HepG2 (cell line): ENCODE data around the gene SIRT1. TPM values are rescaled to one million over a fixed set of nuclear protein-coding genes. Genes with fewer than 3 reads are reported as not detected.
"Not testable (repeated sequence)": the region's sequence is repeated elsewhere in the genome, so short reads cannot be mapped to it uniquely, and the experiment has no call there.

Source experiments
- ATAC-seq: fragments of 200-7000 bp; cut with Tn5 transposase; 3 replicates; pipeline ENCODE4 v1.9.1; 2020; ENCODE audit warnings: mild to moderate bottlenecking, moderate library complexity
- BruUV-seq: library from RNA; stranded (reverse); fragments of 400-500 nt; replicated peaks from 2 replicates; lab custom pipeline; 2021; lab: Mats Ljungman, UMichigan
- CTCF ChIA-PET: fragments of 300-600 bp; formaldehyde crosslinking; extraction: SDS; loops from one replicate; lab custom pipeline; 2021; ENCODE audit warnings: low total read pairs, inconsistent platforms, low intra/inter-chr PET ratio; lab: Yijun Ruan, JAX
- POLR2A ChIA-PET: fragments of 350-600 bp; sonication (Branson Sonifier 250); formaldehyde crosslinking; loops from one replicate; lab custom pipeline; 2020; ENCODE audit warnings: antibody characterized with exemption, inconsistent platforms; lab: Yijun Ruan, JAX
- DNase-seq: peaks from one replicate; pipeline ENCODE4 v3.0.0-alpha.2; 2015; ENCODE audit warnings: low spot score
- FAIRE-seq: peaks from 3 replicates; lab custom pipeline; 2011; peaks lifted over from hg19 to GRCh38; lab: Jason Lieb, UNC
- H2AFZ ChIP-seq: one replicate; pipeline ENCODE4 v1.6.1; 2011; ENCODE audit warnings: low read length, inconsistent platforms
- H3K27ac ChIP-seq: fragments of 300-600 bp; 3 replicates; pipeline ENCODE4 v1.8.0; 2011; ENCODE audit warnings: mixed run types, mild to moderate bottlenecking, mixed read lengths, low read length, inconsistent platforms; ENCODE audit not compliant: insufficient read depth; ENCODE audit errors: extremely low read length
- H3K27me3 ChIP-seq, 2 experiments: fragments of 200-600 bp in 1 of 2; 2 replicates in 1 of 2; 3 replicates in 1 of 2; pipeline versions ENCODE4 v1.6.0 to v1.8.0; 2011; ENCODE audit warnings: low read length in 2 of 2, mild to moderate bottlenecking in 2 of 2, moderate library complexity in 2 of 2, inconsistent platforms in 1 of 2; ENCODE audit not compliant: insufficient read depth in 2 of 2, control insufficient read depth in 1 of 2
- H3K36me3 ChIP-seq, 2 experiments: fragments of 200-600 bp in 1 of 2; replicated peaks in 1 of 2; 2 replicates in 1 of 2; 3 replicates in 1 of 2; pipeline versions ENCODE4 v1.5.1 to v1.8.0; 2011; ENCODE audit warnings: low read length in 2 of 2, inconsistent platforms in 1 of 2; ENCODE audit not compliant: insufficient read depth in 2 of 2, control insufficient read depth in 1 of 2
- H3K4me1 ChIP-seq: 2 replicates; pipeline ENCODE4 v1.5.1; 2012; ENCODE audit warnings: low read length, inconsistent platforms; ENCODE audit not compliant: insufficient read depth
- H3K4me2 ChIP-seq: 2 replicates; pipeline ENCODE4 v1.6.0; 2011; ENCODE audit warnings: low read depth, low read length, inconsistent platforms
- H3K4me3 ChIP-seq, 3 experiments: fragments of 200-600 bp in 1 of 3; sonication (generic), shearing (Covaris generic) in 1 of 3; replicated peaks in 1 of 3; 2 replicates each; pipeline ENCODE4 v1.5.1; 2011 to 2016; ENCODE audit warnings: low read length in 3 of 3, inconsistent platforms in 2 of 3, low read depth in 2 of 3, mild to moderate bottlenecking in 2 of 3, control low read depth in 1 of 3, mixed read lengths in 1 of 3; ENCODE audit not compliant: insufficient read depth in 1 of 3
- H3K79me2 ChIP-seq: one replicate; pipeline ENCODE4 v1.6.1; 2011; ENCODE audit warnings: low read length, inconsistent platforms; ENCODE audit not compliant: insufficient read depth
- H3K9ac ChIP-seq: 2 replicates; pipeline ENCODE4 v1.6.0; 2011; ENCODE audit warnings: mild to moderate bottlenecking, low read depth, low read length, inconsistent platforms; ENCODE audit not compliant: insufficient read depth
- H3K9me3 ChIP-seq: 2 replicates; pipeline ENCODE4 v1.5.1; 2012; ENCODE audit warnings: mild to moderate bottlenecking, low read length
- H4K20me1 ChIP-seq: 2 replicates; pipeline ENCODE4 v1.6.0; 2011; ENCODE audit warnings: inconsistent platforms, mild to moderate bottlenecking, low read length, moderate library complexity; ENCODE audit not compliant: insufficient read depth
- ARNT2 ChIP-seq: sonication (generic); formaldehyde crosslinking; IDR thresholded peaks from 2 replicates; pipeline ENCODE4 v1.8.0; 2022; ENCODE audit warnings: mild to moderate bottlenecking, low read depth, missing genetic modification reagents, moderate library complexity
- GATAD1 ChIP-seq: IDR thresholded peaks from 2 replicates; pipeline ENCODE4 v1.6.1; 2016; ENCODE audit warnings: missing genetic modification reagents, missing compliant biosample characterization
- MAFF ChIP-seq: IDR thresholded peaks from 2 replicates; pipeline ENCODE4 v1.6.1; 2011; ENCODE audit warnings: low read depth, low read length, improper control_type of control experiment
- MAFK ChIP-seq, 2 experiments: IDR thresholded peaks in 1 of 2; conservative IDR thresholded peaks in 1 of 2; 2 replicates each; pipeline ENCODE4 v1.6.1; 2011; ENCODE audit warnings: improper control_type of control experiment in 2 of 2, low read length in 2 of 2
- TBP ChIP-seq: sonication (generic); formaldehyde crosslinking; IDR thresholded peaks from 2 replicates; pipeline ENCODE4 v1.5.0; 2020; ENCODE audit warnings: missing genetic modification reagents
- U2AF1 ChIP-seq: fragments of 200-400 bp; formaldehyde crosslinking; optimal IDR thresholded peaks from 2 replicates; pipeline ENCODE3; 2017; ENCODE audit warnings: mild to moderate bottlenecking, low read depth, low read length
- ZBTB8A ChIP-seq: sonication (generic); formaldehyde crosslinking; IDR thresholded peaks from 2 replicates; pipeline ENCODE4 v1.4.0; 2020; ENCODE audit warnings: mild to moderate bottlenecking, low read depth, missing genetic modification reagents, borderline replicate concordance
- WGBS: methylation state at CpG from one replicate; pipeline ENCODE4 v1.1.6; 2017; ENCODE audit warnings: low lambda C conversion rate; 5-methylcytosine and 5-hydroxymethylcytosine counted together
- in situ Hi-C: cut with HindIII; loops from 2 replicates; pipeline ENCODE4 v1.10.0; 2017; ENCODE audit warnings: low pct_unique_long_range_greater_than_20kb; ENCODE audit not compliant: extremely low pct_ligation_motif_present
- intact Hi-C: fragments of 100-400 bp; cut with micrococcal nuclease; formaldehyde crosslinking; loops from one replicate; pipeline ENCODE4 v1.10.0; 2022; ENCODE audit not compliant: unreplicated experiment
- polyA plus RNA-seq, 8 experiments: library from polyadenylated mRNA; depleted of rRNA in 3 of 8; stranded (reverse) in 7 of 8; unstranded in 1 of 8; fragments of >200 nt; fragmentation: Illumina TruSeq in 4 of 8; extraction: Trizol in 4 of 8; gene quantifications; 2 replicates each; pipeline versions ENCODE4 v1.2.1 to v1.2.3, GENCODE V29; 2011 to 2016; ENCODE audit warnings: low read depth in 4 of 8, missing spikeins in 1 of 8, mixed read lengths in 1 of 8; ENCODE audit not compliant: insufficient read depth in 1 of 8
- total RNA-seq, 5 experiments: library from RNA; depleted of rRNA; stranded (reverse); fragments of >200 nt; fragmentation: Illumina TruSeq; extraction: Trizol; gene quantifications; 2 replicates each; pipeline ENCODE4 v1.2.3, GENCODE V29; 2016; ENCODE audit warnings: low read depth in 1 of 5
- TF ChIP-seq, protein P1 (sequence below), 2 experiments: sonication (generic) in 1 of 2; formaldehyde crosslinking in 1 of 2; IDR thresholded peaks; 2 replicates each; pipeline versions ENCODE4 v1.6.1 to v1.9.0; 2014 to 2022; ENCODE audit warnings: antibody characterized with exemption in 1 of 2, borderline replicate concordance in 1 of 2, inconsistent platforms in 1 of 2, low read depth in 1 of 2, missing genetic modification reagents in 1 of 2

Gene SIRT1
- total and polyA plus RNA-seq, 2 of the 13 experiments (the other 11 are each of a cell fraction or from before 2014, with no cell fraction given): 9.4 to 10.2 TPM

DNA sequence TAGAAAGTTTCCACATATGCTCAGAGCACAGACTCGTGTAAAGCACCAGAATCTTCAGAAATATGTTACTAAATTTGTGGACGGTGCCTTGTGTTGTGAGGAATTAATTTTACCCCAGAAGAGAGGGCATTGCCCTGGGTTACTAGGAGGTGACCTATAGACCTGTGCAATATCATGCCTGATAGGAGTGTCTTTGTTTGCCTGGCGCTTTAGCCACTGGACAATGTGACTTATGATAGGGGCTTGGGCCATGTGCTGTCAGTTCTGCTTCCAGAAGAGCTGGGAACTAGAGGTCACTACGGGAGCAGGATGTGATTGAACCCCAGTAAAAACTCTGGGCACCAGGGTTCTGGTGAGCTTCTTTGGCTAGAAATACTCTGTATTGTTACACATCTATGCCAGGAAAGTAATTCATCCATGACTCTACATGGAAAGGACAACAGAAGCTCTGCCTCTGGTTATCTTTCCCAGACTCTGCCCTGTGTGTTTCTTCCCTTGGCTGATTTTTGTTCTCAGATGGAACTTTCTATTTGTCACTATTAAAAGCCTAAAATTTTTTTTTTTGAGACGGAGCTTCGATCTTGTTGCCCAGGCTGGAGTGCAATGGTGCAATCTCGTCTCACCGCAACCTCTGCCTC is 75.5 kb downstream of the SIRT1 start (continued):
- TF ChIP-seq, protein P1, sequence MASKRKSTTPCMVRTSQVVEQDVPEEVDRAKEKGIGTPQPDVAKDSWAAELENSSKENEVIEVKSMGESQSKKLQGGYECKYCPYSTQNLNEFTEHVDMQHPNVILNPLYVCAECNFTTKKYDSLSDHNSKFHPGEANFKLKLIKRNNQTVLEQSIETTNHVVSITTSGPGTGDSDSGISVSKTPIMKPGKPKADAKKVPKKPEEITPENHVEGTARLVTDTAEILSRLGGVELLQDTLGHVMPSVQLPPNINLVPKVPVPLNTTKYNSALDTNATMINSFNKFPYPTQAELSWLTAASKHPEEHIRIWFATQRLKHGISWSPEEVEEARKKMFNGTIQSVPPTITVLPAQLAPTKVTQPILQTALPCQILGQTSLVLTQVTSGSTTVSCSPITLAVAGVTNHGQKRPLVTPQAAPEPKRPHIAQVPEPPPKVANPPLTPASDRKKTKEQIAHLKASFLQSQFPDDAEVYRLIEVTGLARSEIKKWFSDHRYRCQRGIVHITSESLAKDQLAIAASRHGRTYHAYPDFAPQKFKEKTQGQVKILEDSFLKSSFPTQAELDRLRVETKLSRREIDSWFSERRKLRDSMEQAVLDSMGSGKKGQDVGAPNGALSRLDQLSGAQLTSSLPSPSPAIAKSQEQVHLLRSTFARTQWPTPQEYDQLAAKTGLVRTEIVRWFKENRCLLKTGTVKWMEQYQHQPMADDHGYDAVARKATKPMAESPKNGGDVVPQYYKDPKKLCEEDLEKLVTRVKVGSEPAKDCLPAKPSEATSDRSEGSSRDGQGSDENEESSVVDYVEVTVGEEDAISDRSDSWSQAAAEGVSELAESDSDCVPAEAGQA (IDR thresholded peaks at IDR 0.05; ENCODE audit: low read depth): no peak
- TF ChIP-seq, protein P1 (CRISPR knock-in tag; IDR thresholded peaks at IDR 0.05; ENCODE audit: borderline replicate concordance): no peak
- TF ChIP-seq GATAD1 (CRISPR knock-in tag): no peak
- no peak for TF ChIP-seq ZBTB8A (CRISPR knock-in tag)
- no peak for TF ChIP-seq ARNT2 (CRISPR knock-in tag)
- TF ChIP-seq TBP (CRISPR knock-in tag): no peak

- Histone ChIP-seq H3K4me2 (no peak overlapping the region), H3K4me1 (peaks cover under 1% of the 10 kb centered on the region; the same call in 1 of the 2 replicates), H3K27me3 (no peaks in the 10 kb centered on the region), H3K9me3 (no peaks in the 10 kb centered on the region), H3K36me3 (no peaks in the 10 kb centered on the region; a peak in 3 of 5 replicates), H2AFZ (no peak overlapping the region), H3K27ac (no peak overlapping the region), H3K79me2 (no peaks in the 10 kb centered on the region), H3K9ac (no peak overlapping the region), H3K4me3 (no peak overlapping the region), H4K20me1 (no peaks in the 10 kb centered on the region)
- no peak for FAIRE-seq
- intact Hi-C loops: no loop called here
- BruUV-seq: no TSS peak
- CTCF ChIA-PET: no interaction called here
- in situ Hi-C loops: no loop called here
- 94% methylated on average over 2 of the region's 2 CpGs for WGBS
- no peak for ATAC-seq
- POLR2A ChIA-PET: no interaction called here
- TF ChIP-seq MAFK (conservative IDR thresholded peaks at IDR 0.05 in 1 of 2, IDR thresholded peaks at IDR 0.05 in 1 of 2; ENCODE audit: low read length in 2 of 2) (peak; percentile 62 to 71), U2AF1 (no peak), MAFF (peak; percentile 64)
- DNase-seq: no peak
Measured at GRCh38 chr10:67965456-67965855, 81.0 kb downstream of the SIRT1 start.

GRCh38 chr10:67966035-67966434 is 81.6 kb downstream of the SIRT1 start:
- H3K4me1 ChIP-seq, intact Hi-C loops, H3K4me3 ChIP-seq, H2AFZ ChIP-seq, H3K27ac ChIP-seq, POLR2A ChIA-PET, H3K9ac ChIP-seq, in situ Hi-C loops, CTCF ChIA-PET, DNase-seq, H3K4me2 ChIP-seq, H3K9me3 ChIP-seq, H4K20me1 ChIP-seq, BruUV-seq, H3K79me2 ChIP-seq, ATAC-seq, H3K36me3 ChIP-seq, FAIRE-seq, H3K27me3 ChIP-seq: not testable (repeated sequence)
- WGBS: 100% methylated on average over 4 of the region's 4 CpGs
